Stimulated activated CD8-positive, alpha-beta memory T cell treated with anti-CD3 and anti-CD28 coated beads, Interleukin-2, amount 100 ng/mL, for 48 hours (primary cell): ENCODE data around the gene ZNF71.
"Not testable (repeated sequence)": the region's sequence is repeated elsewhere in the genome, so short reads cannot be mapped to it uniquely, and the experiment has no call there.

Experiments
- DNase-seq, 2 donors: peaks; one replicate each; pipeline ENCODE4 v3.0.0-alpha.2; 2020; ENCODE audit warnings: low read depth in 2 of 2

ZNF71 gene

GRCh38 chr19:56622374-56622773 lies 27.3 kb downstream of the ZNF71 start:
- DNase-seq: no peak

- DNase-seq: no peak
These were observed 27.9 kb downstream of the ZNF71 start for GRCh38 chr19:56623006-56623405.

- DNase-seq: no peak
These were observed 30.6 kb downstream of the ZNF71 start for GRCh38 chr19:56625708-56626107.

GRCh38 chr19:56633021-56633420 lies 37.9 kb downstream of the ZNF71 start:
- no peak for DNase-seq

- DNase-seq: peak; percentile 28 to 37
These were observed 43.0 kb downstream of the ZNF71 start for GRCh38 chr19:56637976-56638555.

- no peak for DNase-seq
These were observed 44.1 kb downstream of the ZNF71 start for GRCh38 chr19:56639217-56639616.

- no peak for DNase-seq
These were observed 47.8 kb downstream of the ZNF71 start, which contains the start of gene SMIM17 for GRCh38 chr19:56642711-56643459. Gene SMIM17 (plus strand): TSS chr19:56643159. CDS start chr19:56645668, 2,509 bp downstream.

GRCh38 chr19:56643460-56643955 lies 48.4 kb downstream of the ZNF71 start:
- no peak for DNase-seq

GRCh38 chr19:56654151-56654550 lies 59.0 kb downstream of the ZNF71 start:
- no peak for DNase-seq

GRCh38 chr19:56660381-56661107 lies 65.4 kb downstream of the ZNF71 start:
- DNase-seq: no peak

- no peak for DNase-seq
These were observed 66.1 kb downstream of the ZNF71 start for GRCh38 chr19:56661248-56661647.

- DNase-seq: no peak
These were observed 68.9 kb downstream of the ZNF71 start for GRCh38 chr19:56663931-56664500.

GRCh38 chr19:56664511-56664910 lies 69.4 kb downstream of the ZNF71 start:
- no peak for DNase-seq

GRCh38 chr19:56667311-56667870 lies 72.3 kb downstream of the ZNF71 start:
- DNase-seq: no peak

GRCh38 chr19:56668676-56669075 lies 73.6 kb downstream of the ZNF71 start:
- no peak for DNase-seq

GRCh38 chr19:56670401-56670960 lies 75.4 kb downstream of the ZNF71 start:
- DNase-seq: no peak

GRCh38 chr19:56670961-56671612 lies 76.0 kb downstream of the ZNF71 start:
- no peak for DNase-seq

GRCh38 chr19:56671613-56671994 lies 76.5 kb downstream of the ZNF71 start, which contains the start of gene ZNF835:
Gene ZNF835 (minus strand): TSS chr19:56671757. CDS start chr19:56665198, 6,559 bp downstream.
- DNase-seq: peak; percentile 75

GRCh38 chr19:56672610-56673009 lies 77.5 kb downstream of the ZNF71 start:
- DNase-seq: not testable (repeated sequence)
